ENCODE results near the gene KRTAP4-2.
"Not testable (repeated sequence)": the region's sequence is repeated elsewhere in the genome, so short reads cannot be mapped to it uniquely, and the experiment has no call there.

The KRTAP4-2 gene

DNA sequence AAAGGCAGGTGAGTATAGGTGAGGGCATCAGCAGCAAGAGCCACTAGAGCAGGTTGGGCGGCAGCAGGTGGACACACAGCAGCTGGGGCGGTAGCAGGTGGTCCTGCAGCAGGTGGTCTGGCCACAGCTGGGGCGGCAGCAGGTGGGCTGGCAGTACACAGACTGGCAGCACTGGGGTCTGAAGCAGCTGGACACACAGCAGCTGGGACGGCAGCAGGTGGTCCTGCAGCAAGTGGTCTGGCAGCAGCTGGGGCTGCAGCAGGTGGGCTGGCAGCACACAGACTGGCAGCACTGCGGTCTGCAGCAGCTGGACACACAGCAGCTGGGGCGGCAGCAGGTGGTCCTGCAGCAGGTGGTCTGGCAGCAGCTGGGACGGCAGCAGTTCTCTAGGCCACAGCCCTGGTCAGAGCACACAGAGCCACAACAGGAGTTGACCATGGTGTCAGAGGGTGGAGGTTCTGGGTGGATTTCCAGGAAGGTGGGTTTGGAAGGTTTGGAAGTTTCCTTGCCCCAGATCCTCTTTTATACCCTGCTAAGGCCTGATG is at the start of gene KRTAP4-2:
KRTAP4-2 (minus strand) TSS at position 495 of the 545 bp plus-strand sequence; CDS start at position 438, 57 bp downstream.
- no peak for DNase-seq (ENCODE audit: low spot score)

DNA sequence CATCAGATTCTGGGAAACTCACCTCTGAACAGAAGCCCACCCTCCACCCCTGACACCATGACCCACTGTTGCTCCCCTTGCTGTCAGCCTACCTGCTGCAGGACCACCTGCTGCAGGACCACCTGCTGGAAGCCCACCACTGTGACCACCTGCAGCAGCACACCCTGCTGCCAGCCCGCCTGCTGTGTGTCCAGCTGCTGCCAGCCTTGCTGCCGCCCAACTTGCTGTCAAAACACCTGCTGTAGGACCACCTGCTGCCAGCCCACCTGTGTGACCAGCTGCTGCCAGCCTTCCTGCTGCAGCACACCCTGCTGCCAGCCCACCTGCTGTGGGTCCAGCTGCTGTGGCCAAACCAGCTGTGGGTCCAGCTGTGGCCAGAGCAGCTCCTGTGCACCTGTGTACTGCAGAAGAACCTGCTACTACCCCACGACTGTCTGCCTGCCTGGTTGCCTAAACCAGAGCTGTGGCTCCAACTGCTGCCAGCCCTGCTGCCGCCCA is 48.6 kb upstream of the KRTAP4-2 start, which contains the start of gene KRTAP9-2:
KRTAP9-2 (plus strand) TSS at position 51 of the 498 bp plus-strand sequence; CDS start at position 58, 7 bp downstream.
- not testable (repeated sequence) for DNase-seq (ENCODE audit: low spot score)

DNA sequence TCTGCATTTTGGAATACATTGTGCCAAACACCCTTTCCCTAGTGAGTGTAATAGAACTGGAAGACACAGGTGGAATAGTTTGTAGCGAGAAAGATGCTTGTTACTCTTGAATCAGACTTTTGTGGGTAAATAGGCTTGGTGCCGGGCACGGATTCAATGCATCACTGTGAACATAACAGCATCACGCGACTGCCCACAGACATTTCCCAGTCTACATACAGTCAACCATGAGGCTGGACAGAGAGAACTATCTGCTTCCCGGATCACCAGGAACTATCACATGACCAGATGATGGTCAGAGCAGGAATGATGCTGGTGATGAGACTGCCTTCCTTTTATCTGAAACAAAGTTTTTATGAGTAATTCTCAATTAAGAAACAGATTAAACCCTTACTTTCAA is 48.0 kb upstream of the KRTAP4-2 start:
- DNase-seq (ENCODE audit: low spot score): no peak

DNA sequence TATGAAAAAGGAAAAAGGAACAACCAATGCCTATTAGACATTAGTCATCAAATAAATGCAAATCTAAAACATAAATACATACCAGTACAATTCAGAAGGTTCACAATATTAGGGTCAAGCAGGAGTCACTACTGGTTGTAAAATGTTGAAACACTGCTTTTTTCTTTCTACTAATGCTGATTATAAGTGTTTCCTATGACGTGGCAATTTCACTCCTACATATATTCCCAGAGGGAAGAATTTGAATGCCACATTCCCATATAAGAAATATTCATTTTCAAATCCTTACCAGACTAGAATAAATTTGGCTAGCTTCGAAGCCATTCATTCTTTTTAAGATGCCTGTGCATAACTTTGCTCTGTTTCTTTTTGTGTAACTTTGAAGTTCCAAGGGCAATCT is 45.8 kb upstream of the KRTAP4-2 start:
- DNase-seq (ENCODE audit: low spot score): no peak

DNA sequence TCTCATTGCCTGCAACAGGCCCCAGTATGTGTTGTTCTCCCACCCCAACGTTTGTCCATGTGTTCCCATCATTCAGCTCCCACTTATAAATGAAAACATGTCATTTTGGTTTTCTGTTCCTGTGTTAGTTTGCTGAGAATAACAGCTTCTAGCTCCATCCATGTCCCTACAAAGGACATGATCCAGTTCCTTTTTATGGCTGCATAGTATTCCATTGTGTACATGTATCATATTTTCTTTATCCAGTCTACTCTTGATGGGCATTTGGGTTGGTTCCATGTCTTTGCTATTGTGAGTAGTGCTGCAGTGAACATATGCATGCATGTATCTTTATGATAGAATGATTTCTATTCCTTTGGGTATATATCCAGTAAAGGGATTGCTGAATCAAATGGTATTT is 37.7 kb upstream of the KRTAP4-2 start:
- no peak for DNase-seq (ENCODE audit: low spot score)

DNA sequence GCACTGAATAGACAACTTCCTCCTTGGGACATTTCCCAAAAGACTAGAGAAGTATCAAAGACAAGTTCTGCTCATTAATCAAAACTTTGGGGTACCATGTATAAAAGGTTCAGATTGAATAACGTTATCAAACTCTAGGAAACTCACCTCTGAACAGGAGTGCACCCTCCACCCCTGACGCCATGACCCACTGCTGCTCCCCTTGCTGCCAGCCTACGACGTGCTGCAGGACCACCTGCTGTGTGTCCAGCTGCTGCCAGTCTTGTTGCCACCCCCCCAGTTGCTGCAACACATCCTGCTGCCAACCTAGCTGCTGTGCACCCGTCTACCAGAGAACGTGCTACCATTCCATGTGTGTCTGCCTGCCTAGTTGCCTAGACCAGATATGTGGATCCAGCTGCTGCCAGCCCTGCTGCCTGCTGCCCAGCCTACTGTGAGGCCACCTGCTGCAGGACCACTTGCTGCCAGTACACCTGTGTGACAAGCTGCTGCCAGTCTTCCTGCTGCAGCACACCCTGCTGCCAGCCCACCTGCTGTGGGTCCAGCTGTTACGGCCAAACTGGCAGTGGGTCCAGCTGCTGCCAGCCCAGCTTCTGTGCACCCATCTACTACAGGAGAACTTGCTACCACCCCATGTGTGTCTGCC is 34.6 kb upstream of the KRTAP4-2 start:
- no peak for DNase-seq (ENCODE audit: low spot score)

DNA sequence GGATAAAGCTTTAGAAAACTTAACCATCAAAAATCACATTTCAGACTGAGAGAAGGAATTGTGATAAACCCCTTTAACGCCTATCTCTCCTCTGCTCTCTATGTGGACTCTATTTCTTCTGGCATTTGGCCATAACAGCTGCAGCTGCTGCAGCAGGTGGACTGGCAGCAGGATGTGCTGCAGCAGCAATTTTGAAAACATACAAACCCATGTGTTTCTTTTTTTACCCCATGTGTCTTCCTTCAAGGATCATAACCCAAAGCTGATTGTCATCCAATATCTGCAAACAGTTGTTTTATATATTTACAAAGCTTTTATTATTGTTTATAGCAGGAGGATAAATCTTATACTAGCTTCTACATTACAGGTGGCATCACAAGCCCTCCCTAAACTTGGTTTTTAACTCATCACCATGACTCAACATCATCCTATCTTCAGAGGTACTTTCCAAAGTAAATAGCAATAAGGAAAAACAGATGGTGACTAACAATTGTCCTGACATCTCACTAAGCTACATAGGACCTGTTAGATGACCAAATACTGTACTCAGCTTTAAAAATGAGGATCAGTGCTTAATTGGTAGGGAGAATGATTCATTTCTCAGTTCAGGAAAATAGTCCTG is 33.9 kb upstream of the KRTAP4-2 start:
- DNase-seq (ENCODE audit: low spot score): no peak

DNA sequence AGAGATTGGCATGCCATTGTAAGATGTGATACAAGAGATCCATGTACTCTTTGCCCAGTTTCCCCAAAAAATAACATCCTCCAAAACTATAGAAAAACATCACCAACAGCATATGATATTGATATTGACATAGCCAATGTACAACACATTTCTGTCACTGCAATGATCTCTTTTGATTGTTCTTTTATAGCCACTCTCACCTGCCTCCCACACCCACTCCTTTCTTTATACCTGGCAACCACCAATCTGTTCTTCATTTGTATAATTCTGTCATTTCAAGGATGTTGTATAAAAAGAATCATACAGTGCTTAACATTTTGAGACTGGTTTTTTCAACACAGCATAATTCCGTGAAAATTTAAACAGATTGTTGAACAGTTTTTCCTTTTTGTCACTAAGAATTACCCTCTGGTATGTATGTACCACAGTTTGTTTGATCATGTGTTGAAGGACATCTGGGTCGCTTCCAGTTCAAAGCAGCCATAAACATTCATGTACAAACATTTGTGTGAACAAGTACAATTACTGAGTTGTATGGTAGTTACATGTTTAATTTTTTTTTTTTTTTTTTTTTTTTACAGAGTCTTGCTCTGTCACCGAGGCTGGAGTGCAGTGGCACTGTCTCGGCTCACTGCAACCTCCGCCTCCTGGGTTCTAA is 21.5 kb upstream of the KRTAP4-2 start:
- DNase-seq (ENCODE audit: low spot score): no peak

DNA sequence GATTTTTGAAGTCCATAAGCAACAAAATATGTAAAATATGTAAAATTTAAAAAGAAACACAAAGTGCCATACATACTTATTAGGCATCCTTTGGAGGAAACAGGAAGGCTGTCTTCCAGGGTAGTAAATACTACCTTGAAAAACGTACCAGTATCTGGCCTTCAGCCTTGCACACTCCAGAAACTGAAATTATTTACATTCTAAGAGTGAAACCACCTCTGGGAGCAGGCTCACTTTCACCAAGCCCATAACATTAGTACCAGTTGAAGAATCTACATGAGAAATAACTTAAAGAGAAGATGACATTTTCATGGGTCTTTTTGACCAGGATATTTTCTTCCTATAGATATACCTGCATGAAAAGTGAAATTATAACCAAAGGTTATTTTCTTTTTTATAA is 18.0 kb upstream of the KRTAP4-2 start:
- DNase-seq (ENCODE audit: low spot score): no peak

DNA sequence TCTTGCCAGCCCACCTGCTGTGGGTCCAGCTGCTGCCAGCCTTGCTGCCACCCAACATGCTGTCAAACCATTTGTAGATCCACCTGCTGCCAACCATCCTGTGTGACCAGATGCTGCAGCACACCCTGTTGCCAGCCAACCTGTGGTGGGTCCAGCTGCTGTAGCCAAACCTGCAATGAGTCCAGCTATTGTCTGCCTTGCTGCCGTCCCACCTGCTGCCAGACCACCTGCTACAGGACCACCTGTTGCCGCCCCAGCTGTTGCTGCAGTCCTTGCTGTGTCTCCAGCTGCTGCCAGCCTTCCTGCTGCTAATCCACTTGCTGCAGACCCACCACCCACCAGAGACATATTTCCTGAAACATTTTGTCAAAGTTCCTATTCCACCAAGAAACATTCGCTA is 12.3 kb upstream of the KRTAP4-2 start:
- DNase-seq (ENCODE audit: low spot score): no peak

DNA sequence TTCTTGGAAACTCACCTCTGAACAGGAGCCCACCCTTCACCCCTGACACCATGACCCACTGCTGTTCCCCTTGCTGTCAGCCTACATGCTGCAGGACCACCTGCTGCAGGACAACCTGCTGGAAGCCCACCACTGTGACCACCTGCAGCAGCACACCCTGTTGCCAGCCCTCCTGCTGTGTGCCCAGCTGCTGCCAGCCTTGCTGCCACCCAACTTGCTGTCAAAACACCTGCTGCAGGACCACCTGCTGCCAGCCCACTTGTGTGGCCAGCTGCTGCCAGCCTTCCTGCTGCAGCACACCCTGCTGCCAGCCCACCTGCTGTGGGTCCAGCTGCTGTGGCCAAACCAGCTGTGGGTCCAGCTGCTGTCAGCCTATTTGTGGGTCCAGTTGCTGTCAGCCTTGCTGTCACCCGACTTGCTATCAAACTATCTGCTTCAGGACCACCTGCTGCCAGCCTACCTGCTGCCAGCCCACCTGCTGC is 11.9 kb upstream of the KRTAP4-2 start, which contains the start of gene KRTAP9-1:
KRTAP9-1 (plus strand) TSS at position 51 of the 482 bp plus-strand sequence; CDS start at position 51, 0 bp downstream.
- DNase-seq (ENCODE audit: low spot score): not testable (repeated sequence)

DNA sequence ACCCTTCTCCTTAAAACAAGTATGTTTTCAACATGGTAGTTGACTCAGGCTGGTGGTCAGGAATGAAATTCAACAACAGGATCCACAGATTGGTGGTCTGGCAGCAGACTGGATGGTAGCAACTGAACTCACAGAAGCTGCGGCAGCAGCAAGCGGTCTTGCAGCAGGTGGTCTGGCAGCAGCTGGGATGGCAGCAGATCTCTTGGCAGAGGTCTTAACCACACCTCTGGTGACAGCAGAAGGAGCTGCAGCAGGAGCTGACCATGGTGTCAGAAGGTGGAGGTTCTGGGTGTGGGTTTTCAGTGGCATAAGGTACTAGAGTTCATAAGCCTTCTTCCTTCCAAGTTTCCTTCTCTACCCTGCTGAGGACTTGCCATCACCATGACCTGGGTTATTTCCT is 8.9 kb upstream of the KRTAP4-2 start:
- no peak for DNase-seq (ENCODE audit: low spot score)

DNA sequence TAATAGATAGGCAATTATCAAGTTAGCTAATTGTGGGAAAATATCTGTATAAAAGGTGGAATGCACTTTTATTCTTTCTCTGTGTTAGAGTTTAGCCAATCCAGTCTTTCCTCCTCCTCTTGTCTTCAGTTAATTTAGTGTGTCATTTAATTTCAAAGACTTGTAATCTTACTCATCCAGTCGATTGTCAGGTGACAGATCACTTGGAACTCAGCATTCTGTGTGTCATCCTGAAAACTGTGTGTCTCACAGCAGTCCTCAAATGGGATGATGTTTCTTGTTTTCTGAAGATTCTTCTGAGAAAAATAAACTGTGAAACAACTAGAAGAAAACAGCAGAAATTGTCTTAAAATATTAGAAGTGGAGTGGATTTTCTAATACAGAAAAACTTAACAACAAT is 7.0 kb upstream of the KRTAP4-2 start:
- no peak for DNase-seq (ENCODE audit: low spot score)

DNA sequence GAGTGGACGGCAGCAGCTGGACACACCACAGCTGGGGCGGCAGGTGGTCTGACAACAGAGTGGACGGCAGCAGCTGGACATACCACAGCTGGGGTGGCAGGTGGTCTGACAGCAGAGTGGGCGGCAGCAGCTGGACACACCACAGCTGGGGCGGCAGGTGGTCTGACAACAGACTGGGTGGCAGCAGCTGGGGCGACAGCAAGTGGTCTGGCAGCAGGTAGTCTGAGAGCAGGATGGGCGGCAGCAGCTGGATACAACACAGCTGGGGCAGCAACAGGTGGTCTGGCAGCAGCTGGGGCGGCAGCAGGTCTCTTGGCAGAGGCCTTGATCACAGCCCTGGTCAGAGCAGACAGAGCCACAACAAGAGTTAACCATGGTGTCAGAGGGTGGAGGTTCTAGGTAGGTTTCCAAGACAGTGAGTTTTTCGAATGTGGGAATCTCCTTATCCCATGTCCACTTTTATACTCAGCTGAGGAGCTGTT is 6.5 kb upstream of the KRTAP4-2 start, which contains the start of gene KRTAP4-1:
KRTAP4-1 (minus strand) TSS at position 432 of the 482 bp plus-strand sequence; CDS start at position 375, 57 bp downstream.
- no peak for DNase-seq (ENCODE audit: low spot score)

DNA sequence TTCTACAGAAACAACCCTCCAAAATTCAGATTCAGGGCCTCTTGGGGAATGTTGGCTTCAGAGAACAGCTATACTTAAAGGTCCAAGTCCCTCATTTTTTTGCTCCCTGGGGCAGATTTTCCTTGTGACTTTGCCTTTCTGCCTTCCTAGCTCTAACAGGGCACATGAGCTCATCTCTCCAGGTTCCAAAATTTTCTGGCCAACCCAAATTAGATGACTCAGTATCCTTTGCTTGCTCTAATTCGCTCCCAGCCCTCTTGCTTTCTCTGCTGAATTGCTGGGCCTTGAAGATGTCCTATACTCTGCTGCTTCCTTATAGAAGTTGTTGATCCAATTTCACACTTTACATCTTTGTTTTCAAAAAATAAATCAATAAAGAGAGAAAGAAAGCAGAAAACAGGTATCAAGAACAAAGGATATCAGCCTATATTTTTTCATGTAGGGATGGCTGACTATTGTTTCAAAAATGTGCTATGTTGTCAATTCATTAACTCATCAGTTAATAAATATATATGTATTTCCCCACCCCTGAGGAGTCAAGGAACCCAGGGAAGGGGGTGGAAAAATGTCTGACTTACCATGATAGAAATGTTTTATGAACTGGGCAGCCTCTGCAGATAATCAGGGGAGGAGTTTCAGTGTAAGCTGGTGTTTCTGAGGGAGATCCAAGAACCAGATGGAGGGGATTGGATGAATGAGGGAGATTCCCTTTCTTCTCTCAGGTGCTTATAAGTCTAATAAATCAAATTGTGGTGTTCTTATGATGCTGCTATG is 1.0 kb upstream of the KRTAP4-2 start:
- DNase-seq (ENCODE audit: low spot score): no peak

DNA sequence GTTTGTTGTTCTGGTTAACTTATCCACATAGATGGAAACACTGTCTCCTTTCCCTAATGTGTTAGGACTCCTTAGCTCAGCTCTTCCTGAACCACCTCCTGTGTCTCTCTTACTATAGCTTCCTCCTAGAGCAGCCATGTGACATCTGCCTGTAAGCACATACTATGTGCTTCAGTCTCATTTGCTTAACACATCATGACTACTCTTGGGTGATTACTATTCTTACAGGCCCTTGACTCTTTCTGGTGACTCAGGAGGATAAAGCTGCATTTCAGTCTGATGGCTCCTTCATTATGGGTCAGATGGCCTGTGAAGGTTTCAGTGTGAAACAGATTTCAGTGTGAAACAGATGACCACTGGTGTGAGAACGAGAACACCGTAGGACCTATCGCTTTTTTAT is 320 bp upstream of the KRTAP4-2 start:
- DNase-seq (ENCODE audit: low spot score): no peak

DNA sequence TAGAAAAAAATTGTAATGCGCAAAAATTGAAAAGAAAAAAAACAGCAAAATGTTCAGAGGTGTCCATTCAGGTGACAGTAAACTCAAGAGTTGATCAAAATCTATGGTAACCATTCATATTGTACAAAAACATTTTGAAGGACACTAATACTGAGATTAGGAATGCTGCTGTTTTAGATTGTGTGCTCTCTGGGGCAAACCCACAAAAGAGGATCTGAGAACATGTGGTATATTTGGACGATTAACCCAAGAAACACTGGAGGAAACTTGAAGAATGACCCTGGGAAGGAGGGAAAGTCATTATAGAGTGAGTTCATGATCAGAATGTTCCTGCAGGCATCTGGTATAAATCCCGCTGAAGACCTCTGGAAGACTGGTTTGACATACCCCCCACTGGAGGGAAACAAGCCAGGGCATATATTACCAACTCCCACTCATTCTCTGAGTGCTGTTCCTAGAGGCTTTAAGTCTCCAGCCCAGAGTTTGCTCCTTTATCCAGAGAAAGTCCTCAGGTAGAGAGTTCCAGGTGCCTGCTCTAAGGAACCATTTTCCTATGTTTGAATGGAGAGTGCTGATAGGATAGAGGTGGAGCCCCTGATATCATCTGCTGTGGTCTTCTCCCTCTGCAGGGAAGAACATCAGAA is 1.2 kb downstream of the KRTAP4-2 start:
- no peak for DNase-seq (ENCODE audit: low spot score)

DNA sequence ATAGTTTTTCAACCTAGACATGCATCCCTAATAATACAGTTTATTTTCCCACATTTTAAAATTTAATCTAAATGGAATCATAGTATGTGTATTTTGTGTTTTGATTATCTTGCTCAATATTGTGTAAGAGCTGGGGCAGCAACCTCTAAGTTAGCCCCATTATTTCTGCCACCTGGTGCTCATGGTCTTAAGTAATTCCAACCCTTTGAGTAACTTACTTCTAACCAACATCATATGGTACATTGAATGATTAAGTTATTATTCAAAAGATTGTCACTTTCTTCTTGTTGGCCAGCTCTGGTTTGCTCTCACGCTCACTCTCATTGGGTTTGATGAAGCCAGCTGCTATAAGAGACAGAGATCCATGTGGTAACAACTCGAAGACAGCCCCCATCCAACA is 6.1 kb downstream of the KRTAP4-2 start:
- no peak for DNase-seq (ENCODE audit: low spot score)

DNA sequence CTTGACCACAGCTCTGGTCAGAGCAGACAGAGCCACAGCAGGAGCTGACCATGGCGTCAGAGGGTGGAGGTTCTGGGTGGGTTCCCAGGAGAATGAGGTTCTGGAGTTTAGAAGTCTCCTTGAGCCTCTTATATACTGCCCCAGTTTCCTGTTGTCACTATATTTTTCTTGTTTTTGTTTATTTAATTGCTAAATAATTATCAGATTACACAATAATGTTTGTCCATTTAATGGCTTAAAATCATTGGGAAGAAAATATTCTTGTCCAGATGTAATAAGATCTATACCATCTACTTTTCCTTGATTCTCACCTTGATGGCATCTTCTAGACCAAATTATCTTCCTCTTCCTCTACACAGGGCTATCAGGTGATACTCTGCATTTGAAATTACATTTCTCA is 9.9 kb downstream of the KRTAP4-2 start, which contains the start of gene KRTAP4-3:
KRTAP4-3 (minus strand) TSS at position 101 of the 400 bp plus-strand sequence; CDS start at position 52, 49 bp downstream.
- no peak for DNase-seq (ENCODE audit: low spot score)

DNA sequence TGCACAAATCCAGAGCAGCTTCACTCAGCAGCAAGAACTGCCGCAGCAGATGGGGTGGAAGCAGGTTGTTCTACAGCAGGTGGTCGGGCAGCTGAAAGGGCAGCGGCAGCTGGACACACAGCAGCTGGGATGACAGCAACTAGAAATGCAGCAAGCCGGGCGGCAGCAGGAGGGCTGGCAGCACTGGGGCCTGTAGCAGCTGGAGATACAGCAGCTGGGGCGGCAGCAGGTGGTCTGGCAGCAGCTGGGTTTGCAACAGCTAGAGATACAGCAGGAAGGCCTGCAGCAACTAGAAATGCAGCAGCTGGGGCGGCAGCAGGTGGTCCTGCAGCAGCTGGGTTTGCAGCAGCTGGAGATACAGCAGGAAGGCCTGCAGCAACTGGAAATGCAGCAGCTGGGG is 10.5 kb downstream of the KRTAP4-2 start:
- no peak for DNase-seq (ENCODE audit: low spot score)

DNA sequence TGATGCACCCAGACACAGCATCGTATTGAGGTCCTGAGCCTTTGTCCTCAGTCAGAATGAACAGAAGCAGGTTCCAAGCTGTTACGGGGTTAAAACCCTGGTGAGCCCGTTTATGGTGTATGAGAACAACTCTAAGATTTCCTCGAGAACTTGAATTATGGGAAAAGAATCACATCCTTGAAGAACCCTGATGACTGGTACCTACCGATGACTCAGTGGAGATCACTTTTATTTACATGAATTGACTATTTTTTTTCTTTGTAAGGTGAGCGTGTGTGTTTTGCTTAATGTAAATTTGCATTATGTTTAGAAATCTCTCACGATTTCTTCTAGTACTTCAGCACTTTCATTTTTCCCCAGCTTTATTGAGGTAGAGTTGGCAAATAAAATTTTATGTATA is 14.2 kb downstream of the KRTAP4-2 start:
- no peak for DNase-seq (ENCODE audit: low spot score)
